Neural progenitor cell (in vitro differentiated cells): Measurements from ENCODE around the gene STMP1. TPM values are rescaled to one million over a fixed set of nuclear protein-coding genes. Genes with fewer than 3 reads are reported as not detected.
A peak's percentile ranks its signal among the peaks of the same experiment; 100 is the strongest.

ENCODE experiments used
- DNase-seq: peaks from one replicate; pipeline ENCODE4 v3.0.0-alpha.2; 2016; ENCODE audit warnings: low spot score
- H2AFZ ChIP-seq: fragments of 200-600 bp; sonication (generic); replicated peaks from 2 replicates; pipeline ENCODE4 v1.6.1; 2016; ENCODE audit warnings: antibody characterized with exemption
- H3F3A ChIP-seq: fragments of 200-600 bp; sonication (generic); 2 replicates; pipeline ENCODE4 v1.6.1; 2016; ENCODE audit warnings: antibody characterized with exemption, low read depth
- H3K27ac ChIP-seq: fragments of 200-600 bp; sonication (generic); 2 replicates; pipeline ENCODE4 v1.5.1; 2016; ENCODE audit warnings: mild to moderate bottlenecking
- H3K27me3 ChIP-seq: fragments of 200-600 bp; sonication (generic); 2 replicates; pipeline ENCODE4 v1.6.1; 2016; ENCODE audit warnings: mild to moderate bottlenecking, moderate library complexity
- H3K36me3 ChIP-seq: fragments of 200-600 bp; sonication (generic); 2 replicates; pipeline ENCODE4 v1.5.1; 2016
- H3K4me1 ChIP-seq: fragments of 200-600 bp; sonication (generic); 2 replicates; pipeline ENCODE4 v1.6.1; 2016; ENCODE audit warnings: mixed run types
- H3K4me2 ChIP-seq: fragments of 200-600 bp; sonication (generic); 2 replicates; pipeline ENCODE4 v1.6.1; 2016
- H3K4me3 ChIP-seq: fragments of 200-600 bp; sonication (generic); 2 replicates; pipeline ENCODE4 v1.5.1; 2016
- H3K79me2 ChIP-seq: fragments of 200-600 bp; sonication (generic); 2 replicates; pipeline ENCODE4 v1.6.1; 2016; ENCODE audit warnings: low read depth
- H3K9ac ChIP-seq: fragments of 200-600 bp; sonication (generic); 2 replicates; pipeline ENCODE4 v1.6.1; 2016
- H3K9me3 ChIP-seq: fragments of 200-600 bp; sonication (generic); 2 replicates; pipeline ENCODE4 v1.5.1; 2016; ENCODE audit warnings: low read depth
- H4K20me1 ChIP-seq: fragments of 200-600 bp; sonication (generic); 2 replicates; pipeline ENCODE4 v1.6.1; 2016; ENCODE audit warnings: low read depth
- H3K27ac Mint-ChIP-seq: 3 replicates; pipeline ENCODE4 v1.8.0; 2021; ENCODE audit warnings: mixed read lengths
- H3K27me3 Mint-ChIP-seq: 2 replicates; pipeline ENCODE4 v1.8.0; 2022; ENCODE audit warnings: low read depth, mild to moderate bottlenecking, inconsistent platforms, moderate library complexity, mixed read lengths; ENCODE audit not compliant: insufficient read depth
- H3K36me3 Mint-ChIP-seq: 3 replicates; pipeline ENCODE4 v1.8.0; 2021; ENCODE audit warnings: mixed read lengths
- H3K4me1 Mint-ChIP-seq: 3 replicates; pipeline ENCODE4 v1.8.0; 2021; ENCODE audit warnings: mixed read lengths
- H3K4me3 Mint-ChIP-seq: 3 replicates; pipeline ENCODE4 v1.8.0; 2021; ENCODE audit warnings: mild to moderate bottlenecking, moderate library complexity, mixed read lengths
- H3K9me3 Mint-ChIP-seq: 3 replicates; pipeline ENCODE4 v1.8.0; 2020; ENCODE audit warnings: mixed read lengths
- EZH2 ChIP-seq: fragments of 200-600 bp; sonication (generic); IDR thresholded peaks from 2 replicates; pipeline ENCODE4 v1.6.1; 2017; ENCODE audit warnings: antibody characterized with exemption, mild to moderate bottlenecking, moderate library complexity
- EZH2phosphoT487 ChIP-seq: fragments of 200-600 bp; sonication (generic); IDR thresholded peaks from 2 replicates; pipeline ENCODE4 v1.6.1; 2017; ENCODE audit warnings: antibody characterized with exemption
- total RNA-seq: library from RNA; depleted of rRNA; stranded (reverse); fragments of >200 nt; gene quantifications from 2 replicates; pipeline ENCODE4 v1.2.3, GENCODE V29; 2015; ENCODE audit warnings: low replicate concordance
- TF ChIP-seq, protein P1 (sequence below): fragments of 200-600 bp; sonication (generic); IDR thresholded peaks from 2 replicates; pipeline ENCODE4 v1.5.1; 2017; ENCODE audit warnings: antibody characterized with exemption, mild to moderate bottlenecking

STMP1 gene
- total RNA-seq, 1 donor from 2014 or later = 30.4 TPM

DNA sequence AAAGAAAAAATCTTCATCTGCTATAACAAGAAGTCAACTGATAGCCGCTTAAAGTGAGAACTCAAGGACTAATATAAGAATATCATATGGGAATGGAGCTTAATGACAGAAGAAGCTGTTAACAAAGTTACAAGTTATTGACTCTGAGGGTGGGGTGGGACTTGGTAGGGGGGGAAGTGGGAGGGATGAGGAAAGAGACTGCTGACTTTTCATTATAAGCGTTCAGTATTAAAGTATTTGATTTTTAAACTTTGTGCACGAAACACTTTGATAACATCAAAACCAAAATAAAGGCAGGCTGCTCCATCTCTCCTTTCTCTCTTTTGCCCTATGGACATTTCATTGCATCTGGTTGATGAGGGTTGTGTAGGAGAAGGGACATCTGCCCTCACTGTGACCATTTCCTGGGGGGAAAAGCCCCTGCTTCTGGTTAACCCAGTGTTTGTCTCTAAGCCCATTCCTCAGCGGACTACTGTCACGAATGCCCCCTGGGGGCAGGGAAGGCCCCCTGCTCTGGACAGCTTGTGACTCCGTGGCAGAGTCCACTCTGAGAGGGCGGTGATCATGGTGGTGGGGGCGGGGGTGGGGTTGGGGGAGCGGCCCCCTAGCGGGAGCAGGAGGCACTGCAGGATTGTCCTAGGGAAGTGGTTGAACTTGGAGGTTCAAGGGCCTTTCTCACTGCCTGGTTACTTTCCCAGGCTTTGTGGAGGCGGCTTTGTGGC, 48.3 kb downstream of the STMP1 start:
- H3K27ac ChIP-seq = no peak overlapping the region
- H3K79me2 ChIP-seq = no peaks in the 10 kb centered on the region
- no peak overlapping the region for H3K4me2 ChIP-seq
- Mint-ChIP-seq H3K9me3 (no peaks in the 10 kb centered on the region), H3K36me3 (no peaks in the 10 kb centered on the region), H3K4me3 (no peak overlapping the region), H3K4me1 (peaks cover 22% of the 10 kb centered on the region), H3K27me3 (peaks cover 3% of the 10 kb centered on the region), H3K27ac (no peak overlapping the region)
- H3K9me3 ChIP-seq = no peaks in the 10 kb centered on the region
- peaks cover 4% of the 10 kb centered on the region for H3K4me1 ChIP-seq
- no peak overlapping the region for H3K4me3 ChIP-seq
- no peak for TF ChIP-seq EZH2
- TF ChIP-seq, protein P1, sequence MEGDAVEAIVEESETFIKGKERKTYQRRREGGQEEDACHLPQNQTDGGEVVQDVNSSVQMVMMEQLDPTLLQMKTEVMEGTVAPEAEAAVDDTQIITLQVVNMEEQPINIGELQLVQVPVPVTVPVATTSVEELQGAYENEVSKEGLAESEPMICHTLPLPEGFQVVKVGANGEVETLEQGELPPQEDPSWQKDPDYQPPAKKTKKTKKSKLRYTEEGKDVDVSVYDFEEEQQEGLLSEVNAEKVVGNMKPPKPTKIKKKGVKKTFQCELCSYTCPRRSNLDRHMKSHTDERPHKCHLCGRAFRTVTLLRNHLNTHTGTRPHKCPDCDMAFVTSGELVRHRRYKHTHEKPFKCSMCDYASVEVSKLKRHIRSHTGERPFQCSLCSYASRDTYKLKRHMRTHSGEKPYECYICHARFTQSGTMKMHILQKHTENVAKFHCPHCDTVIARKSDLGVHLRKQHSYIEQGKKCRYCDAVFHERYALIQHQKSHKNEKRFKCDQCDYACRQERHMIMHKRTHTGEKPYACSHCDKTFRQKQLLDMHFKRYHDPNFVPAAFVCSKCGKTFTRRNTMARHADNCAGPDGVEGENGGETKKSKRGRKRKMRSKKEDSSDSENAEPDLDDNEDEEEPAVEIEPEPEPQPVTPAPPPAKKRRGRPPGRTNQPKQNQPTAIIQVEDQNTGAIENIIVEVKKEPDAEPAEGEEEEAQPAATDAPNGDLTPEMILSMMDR = peak; percentile 73
- no peak for TF ChIP-seq EZH2phosphoT487
- no peak overlapping the region for H2AFZ ChIP-seq
- no peaks in the 10 kb centered on the region for H3K36me3 ChIP-seq
- no peak overlapping the region for H3K9ac ChIP-seq
- no peaks in the 10 kb centered on the region for H3F3A ChIP-seq
- no peaks in the 10 kb centered on the region for H4K20me1 ChIP-seq
- peak; percentile 52 for DNase-seq
- H3K27me3 ChIP-seq = no peaks in the 10 kb centered on the region

DNA sequence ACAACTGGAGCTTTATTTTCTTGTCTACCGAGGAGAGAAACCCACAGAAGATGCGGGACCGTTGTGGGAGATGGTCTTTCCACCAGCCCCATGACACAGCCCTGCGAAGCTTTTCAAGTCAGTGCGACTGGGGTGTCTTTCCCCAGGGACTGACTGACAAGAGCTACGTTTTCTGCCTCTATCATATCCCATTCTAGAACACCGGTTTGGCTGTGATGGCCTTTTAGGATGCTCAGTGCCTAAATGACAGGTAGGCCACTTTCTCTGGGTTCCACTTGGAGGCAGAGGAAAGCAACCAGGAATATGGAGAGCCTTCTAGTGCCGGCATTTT, 48.8 kb downstream of the STMP1 start:
- Histone ChIP-seq H3K27ac (no peak overlapping the region), H4K20me1 (no peaks in the 10 kb centered on the region), H3K9ac (no peak overlapping the region), H3K4me2 (no peak overlapping the region), H3F3A (no peaks in the 10 kb centered on the region), H3K9me3 (no peaks in the 10 kb centered on the region), H3K4me3 (no peak overlapping the region), H3K4me1 (peaks cover 4% of the 10 kb centered on the region), H3K36me3 (no peaks in the 10 kb centered on the region), H3K27me3 (no peaks in the 10 kb centered on the region), H2AFZ (no peak overlapping the region), H3K79me2 (no peaks in the 10 kb centered on the region)
- no peak overlapping the region for H3K4me3 Mint-ChIP-seq
- H3K27ac Mint-ChIP-seq = no peak overlapping the region
- no peak for TF ChIP-seq EZH2
- TF ChIP-seq, protein P1 = no peak
- no peak for TF ChIP-seq EZH2phosphoT487
- H3K9me3 Mint-ChIP-seq = no peaks in the 10 kb centered on the region
- peaks cover 2% of the 10 kb centered on the region for H3K27me3 Mint-ChIP-seq
- H3K36me3 Mint-ChIP-seq = no peaks in the 10 kb centered on the region
- DNase-seq = no peak
- peaks cover 22% of the 10 kb centered on the region for H3K4me1 Mint-ChIP-seq

DNA sequence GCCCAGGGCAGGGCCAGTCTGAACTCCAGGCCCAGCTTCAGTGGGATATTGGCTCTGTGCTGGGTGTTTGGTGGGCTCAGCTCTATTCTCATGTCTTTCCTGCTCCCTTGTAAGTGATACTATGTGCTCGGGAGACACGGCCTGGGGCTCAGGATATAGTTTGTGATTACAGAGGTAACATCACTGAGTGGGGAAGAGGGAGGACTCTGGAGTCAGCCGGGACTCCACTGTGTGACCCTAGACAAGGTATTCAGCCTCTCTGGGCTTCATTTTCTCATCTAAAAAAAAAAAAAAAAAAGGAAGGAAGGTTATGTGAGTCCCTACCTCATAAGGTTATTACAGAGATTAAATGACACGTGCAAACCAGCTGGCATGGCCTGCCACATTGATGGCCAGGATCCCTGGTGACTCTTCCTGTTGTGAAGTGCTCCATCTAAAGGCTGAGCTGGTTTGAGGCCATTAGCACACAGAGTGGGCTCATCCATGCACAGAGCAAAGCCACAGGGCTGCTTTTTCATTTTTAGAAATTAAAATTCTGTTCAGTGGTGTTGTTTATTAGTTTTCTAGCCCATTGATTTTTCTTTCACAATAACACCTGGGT, 50.0 kb downstream of the STMP1 start:
- Histone ChIP-seq H2AFZ (no peak overlapping the region), H3K36me3 (no peaks in the 10 kb centered on the region), H3K4me2 (no peak overlapping the region), H3K27ac (no peak overlapping the region), H3F3A (no peaks in the 10 kb centered on the region), H4K20me1 (no peaks in the 10 kb centered on the region), H3K27me3 (no peaks in the 10 kb centered on the region), H3K9me3 (no peaks in the 10 kb centered on the region), H3K4me1 (peaks cover 4% of the 10 kb centered on the region), H3K79me2 (no peaks in the 10 kb centered on the region), H3K4me3 (no peak overlapping the region), H3K9ac (no peak overlapping the region)
- peak overlapping the region; percentile 75 for H3K27ac Mint-ChIP-seq
- H3K27me3 Mint-ChIP-seq = peaks cover 4% of the 10 kb centered on the region
- H3K9me3 Mint-ChIP-seq = no peaks in the 10 kb centered on the region
- peaks cover 30% of the 10 kb centered on the region for H3K4me1 Mint-ChIP-seq
- TF ChIP-seq EZH2 (no peak), EZH2phosphoT487 (no peak)
- TF ChIP-seq, protein P1 = no peak
- H3K36me3 Mint-ChIP-seq = no peaks in the 10 kb centered on the region
- H3K4me3 Mint-ChIP-seq = no peak overlapping the region
- no peak for DNase-seq
